NCI-H446 (cell line): ENCODE results near the gene CCDC192.
A peak's percentile ranks its signal among the peaks of the same experiment; 100 is the strongest.

Source experiments
- DNase-seq, 2 experiments: peaks; one replicate each; lab custom pipeline; 2025; lab: John Stamatoyannopoulos, UW

Gene CCDC192

DNA sequence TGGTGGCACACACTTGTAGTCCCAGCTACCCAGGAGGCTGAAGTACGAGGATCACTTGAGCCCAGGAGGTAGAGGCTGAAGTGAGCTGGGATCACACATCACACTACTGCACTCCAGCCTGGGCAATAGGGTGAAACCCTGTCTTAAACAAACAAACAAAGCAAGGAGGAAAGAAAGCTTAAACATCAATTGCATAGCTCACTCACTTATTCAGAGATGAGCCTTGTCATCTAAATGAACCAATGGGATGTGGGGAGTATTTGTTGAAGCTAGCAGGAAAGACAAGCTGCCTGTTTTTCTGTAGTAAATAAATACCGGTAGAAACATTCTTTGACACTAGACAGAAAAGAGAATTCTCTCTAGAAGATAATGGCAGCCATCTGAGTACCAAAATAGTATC is 219.4 kb downstream of the CCDC192 start:
- DNase-seq = no peak

DNA sequence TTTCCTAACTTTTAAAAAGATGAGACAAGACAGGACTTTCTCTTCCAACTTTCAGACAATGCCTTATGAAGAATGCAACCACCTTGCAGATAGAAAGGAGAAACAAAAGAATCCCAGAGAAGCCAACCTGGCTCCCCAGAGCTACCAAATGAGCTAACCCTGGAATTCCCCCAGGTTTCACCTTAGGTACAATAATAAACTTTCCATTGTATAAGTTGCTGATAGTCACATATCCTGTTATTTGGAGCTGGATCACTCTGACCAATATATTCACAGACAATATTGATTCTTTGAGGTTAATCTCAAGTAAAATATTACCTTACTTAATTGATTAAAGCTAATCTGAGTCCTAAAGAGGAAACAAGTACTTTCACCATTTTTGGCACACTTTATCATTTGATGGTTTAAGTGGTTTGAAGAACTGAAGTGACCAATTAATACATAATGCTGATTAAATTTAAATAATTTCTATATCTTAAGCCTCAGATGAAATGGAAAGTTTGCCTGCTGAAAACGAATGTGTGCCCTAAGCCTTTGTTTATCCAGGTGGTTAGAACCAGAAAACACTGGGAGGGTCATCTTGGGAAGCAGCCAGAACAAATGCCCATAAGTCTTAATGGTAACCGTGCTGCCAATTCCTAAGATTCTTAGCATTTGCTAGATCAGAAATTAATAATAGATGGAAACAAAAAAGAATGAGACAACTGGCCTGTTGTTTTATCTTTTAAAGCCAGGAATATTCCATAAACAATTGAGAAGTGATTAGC is 220.8 kb downstream of the CCDC192 start:
- no peak for DNase-seq

- DNase-seq = no peak
Measured at GRCh38 chr5:127924606-127925005, 221.4 kb downstream of the CCDC192 start.

- no peak for DNase-seq
Measured at GRCh38 chr5:127925916-127926315, 222.7 kb downstream of the CCDC192 start.

DNA sequence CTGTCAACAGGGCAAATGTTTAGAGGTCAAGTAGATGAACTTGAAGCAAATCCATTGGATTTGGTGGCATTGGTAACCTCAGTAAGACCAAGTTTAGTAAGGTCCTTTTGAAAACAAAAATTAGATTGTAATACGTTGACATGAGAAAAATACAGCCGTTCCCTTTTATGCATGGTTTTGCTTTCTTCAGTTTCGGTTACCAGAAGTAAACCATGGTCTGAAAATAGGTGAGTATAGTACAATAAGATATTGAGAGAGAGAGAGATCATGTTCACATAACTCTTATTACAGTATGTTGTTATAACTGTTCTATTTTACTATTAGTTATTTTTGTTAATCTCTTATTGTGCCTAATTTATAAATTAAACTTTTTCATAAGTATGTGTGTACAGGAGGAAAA is 223.8 kb downstream of the CCDC192 start:
- no peak for DNase-seq

- no peak for DNase-seq
Measured at GRCh38 chr5:127928053-127928452, 224.9 kb downstream of the CCDC192 start.

GRCh38 chr5:127930311-127930710 is 227.1 kb downstream of the CCDC192 start:
- no peak for DNase-seq

DNA sequence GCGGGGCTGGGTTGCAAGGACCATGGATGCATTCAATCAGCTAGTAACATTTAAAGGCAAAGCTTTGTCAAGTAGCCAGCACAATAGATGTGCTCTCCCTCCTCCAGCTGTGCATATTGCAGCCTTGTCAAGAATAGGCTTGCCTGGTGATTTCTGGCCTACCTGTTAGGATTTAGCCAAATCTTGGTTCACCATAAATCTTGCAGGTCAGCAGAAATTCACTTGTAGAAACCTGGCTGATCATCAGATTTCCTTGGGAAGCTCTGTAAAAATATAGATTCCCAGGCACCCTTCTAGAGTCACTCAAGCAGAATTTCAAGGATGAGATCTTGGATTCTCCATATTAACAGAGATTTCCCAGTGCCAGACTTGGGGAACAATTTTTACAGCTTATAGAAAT is 228.2 kb downstream of the CCDC192 start:
- no peak for DNase-seq

DNA sequence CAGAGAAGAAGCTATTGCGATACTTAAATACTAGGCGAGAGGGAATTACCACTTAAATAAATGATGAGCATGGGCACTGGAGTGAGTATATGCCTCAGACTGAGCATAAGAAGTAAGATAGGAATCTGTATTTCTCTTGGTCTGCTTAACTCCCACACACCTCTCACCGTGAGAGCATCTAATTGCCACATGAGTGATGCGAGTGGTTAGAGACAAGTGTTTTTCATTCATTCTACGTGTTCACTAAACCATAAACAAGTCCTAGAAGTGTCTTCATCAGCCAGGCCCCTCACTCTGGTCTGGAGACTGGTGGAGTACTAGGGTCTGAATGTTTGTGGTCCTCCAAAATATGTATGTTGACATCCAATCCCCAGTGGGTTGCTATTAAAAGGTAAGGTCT is 230.2 kb downstream of the CCDC192 start:
- DNase-seq = no peak

DNA sequence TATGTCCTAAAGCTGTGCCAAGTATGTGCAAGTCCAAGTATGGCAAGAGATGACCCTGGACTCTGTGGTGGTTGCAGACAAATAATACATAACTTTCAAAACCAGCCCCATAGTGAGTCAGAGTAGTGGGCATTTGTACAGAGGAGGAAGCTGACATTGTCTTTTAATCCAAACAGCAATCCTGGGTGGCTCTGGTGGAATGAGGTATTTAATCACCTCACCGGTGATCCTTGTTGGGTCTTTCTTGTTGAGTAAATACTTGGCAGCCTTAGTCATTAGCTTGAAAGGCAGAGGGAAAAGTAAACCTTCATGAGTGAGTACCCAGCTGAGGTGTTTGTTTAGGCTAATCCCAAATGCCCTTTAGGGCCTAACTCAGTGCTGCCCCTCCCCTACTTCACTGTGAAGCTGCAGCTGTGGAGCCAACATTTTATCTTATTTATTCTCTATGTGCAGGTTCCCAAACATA is 231.6 kb downstream of the CCDC192 start:
- no peak for DNase-seq

DNA sequence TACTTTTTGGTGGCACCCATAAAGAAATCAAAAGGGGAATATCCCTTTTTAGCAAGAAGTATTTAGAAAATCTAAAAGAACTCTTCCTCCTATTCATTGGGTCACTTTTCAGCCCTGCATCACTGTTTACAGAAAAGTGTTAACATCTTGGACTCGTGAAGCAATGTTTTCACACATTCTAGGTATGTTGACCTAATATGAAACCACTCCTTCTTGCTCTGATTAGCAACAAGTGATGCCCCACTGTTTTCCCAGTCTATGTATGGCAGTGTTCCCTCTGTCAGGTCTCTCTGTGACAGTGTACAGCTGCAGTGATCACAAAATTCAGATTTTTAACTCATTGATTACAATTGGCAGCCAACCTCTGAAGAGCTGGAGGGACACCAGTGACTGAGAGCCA is 232.2 kb downstream of the CCDC192 start:
- no peak for DNase-seq

DNA sequence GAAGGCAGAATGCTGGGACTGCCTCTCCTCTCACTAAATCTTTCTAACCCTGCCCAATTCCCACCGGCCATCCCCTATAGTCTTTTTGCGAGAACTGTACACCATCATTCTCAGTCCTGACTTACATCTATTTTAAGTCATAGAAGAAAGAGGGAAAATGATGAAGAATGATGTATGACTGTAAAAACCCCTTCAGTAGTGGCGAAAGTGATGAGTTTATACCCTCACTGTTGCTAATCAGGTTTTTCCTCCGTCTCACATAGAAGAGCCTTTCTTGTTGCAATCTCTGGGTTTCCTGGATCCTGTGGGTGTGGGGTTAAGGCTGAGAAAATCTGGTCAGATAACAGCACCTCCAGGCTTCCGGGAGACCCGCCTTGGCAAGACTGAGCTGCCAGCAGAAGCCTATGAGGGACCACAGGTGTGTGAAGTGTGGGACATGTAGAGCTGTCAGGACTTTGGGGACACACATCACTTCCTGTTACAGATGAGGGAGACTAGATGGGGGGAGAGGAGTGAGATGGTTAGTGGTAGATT is 233.3 kb downstream of the CCDC192 start:
- DNase-seq = no peak

DNA sequence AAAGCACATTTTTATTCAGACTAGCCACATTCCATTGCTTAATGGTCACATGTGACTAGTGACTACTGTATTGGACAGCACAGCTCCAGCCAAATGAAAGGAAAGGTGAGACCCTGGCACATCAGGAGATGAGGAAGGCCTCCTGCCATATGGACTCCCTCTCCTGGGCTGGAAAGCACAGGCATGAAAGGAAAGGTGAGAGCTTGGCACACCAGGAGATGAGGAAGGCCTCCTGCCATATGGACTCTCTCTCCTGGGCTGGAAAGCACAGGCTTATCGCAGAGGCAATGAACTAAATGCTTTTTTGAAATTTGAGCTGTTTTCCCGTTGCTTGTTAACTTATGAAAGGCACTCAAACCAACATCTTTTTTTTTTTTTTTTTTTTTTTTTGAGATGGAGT is 235.6 kb downstream of the CCDC192 start:
- no peak for DNase-seq

- DNase-seq = no peak
Measured at GRCh38 chr5:127940854-127941253, 237.7 kb downstream of the CCDC192 start.

- DNase-seq = no peak
Measured at GRCh38 chr5:127941646-127942045, 238.5 kb downstream of the CCDC192 start.

- DNase-seq = no peak
Measured at GRCh38 chr5:127942246-127943060, 239.3 kb downstream of the CCDC192 start.

GRCh38 chr5:127943061-127943371 is 239.8 kb downstream of the CCDC192 start:
- DNase-seq = no peak

GRCh38 chr5:127944125-127944524 is 240.9 kb downstream of the CCDC192 start:
- DNase-seq = no peak

DNA sequence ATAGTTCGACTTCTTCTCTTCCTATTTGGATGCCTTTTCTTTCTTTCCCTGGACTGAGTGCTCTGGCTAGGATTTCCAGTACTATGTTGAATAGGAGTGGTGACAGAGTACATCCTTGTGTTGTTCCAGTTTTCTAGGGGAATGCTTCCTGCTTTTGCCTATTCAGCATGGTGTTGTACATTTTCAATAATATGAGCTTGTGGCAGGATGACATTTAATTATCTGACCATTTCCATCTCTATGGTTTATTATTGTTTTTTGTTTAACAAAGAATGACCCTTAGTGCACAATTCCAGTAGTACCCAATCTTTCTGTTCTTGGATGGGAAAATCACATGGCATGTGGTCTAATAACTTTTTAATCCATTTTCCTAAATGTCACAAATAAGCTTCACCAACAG is 244.8 kb downstream of the CCDC192 start:
- no peak for DNase-seq

- DNase-seq = no peak
Measured at GRCh38 chr5:127950707-127951391, 247.7 kb downstream of the CCDC192 start.

DNA sequence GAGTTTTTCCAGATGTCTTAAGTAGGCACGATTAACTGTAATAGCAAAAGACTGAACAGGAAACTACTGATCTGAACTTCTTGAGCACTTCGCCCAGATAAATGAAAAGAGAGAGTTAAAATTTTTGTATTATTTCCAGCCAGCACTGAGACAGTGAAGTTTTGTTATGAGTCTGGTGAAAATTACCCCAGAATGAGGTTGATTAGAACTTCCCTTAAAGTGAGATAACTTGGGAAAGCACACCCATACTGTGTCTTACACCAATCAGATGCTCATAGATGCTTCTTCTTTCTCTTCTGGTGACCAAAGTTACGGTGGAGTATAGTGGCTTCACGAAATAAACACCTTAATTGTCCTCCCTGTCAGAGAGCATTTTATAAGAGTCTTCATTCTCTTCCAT is 248.6 kb downstream of the CCDC192 start:
- no peak for DNase-seq

- DNase-seq = peak in 1 of 2 experiments; percentile 71
Measured at GRCh38 chr5:127957183-127957582, 254.0 kb downstream of the CCDC192 start.
